Measurements from ENCODE around the gene HEXA. TPM values are rescaled to one million over a fixed set of nuclear protein-coding genes. Genes with fewer than 3 reads are reported as not detected.

The HEXA gene
- total RNA-seq, 4 donors from 2014 or later: 35.7 to 61.2 (median 48.3) TPM

DNA sequence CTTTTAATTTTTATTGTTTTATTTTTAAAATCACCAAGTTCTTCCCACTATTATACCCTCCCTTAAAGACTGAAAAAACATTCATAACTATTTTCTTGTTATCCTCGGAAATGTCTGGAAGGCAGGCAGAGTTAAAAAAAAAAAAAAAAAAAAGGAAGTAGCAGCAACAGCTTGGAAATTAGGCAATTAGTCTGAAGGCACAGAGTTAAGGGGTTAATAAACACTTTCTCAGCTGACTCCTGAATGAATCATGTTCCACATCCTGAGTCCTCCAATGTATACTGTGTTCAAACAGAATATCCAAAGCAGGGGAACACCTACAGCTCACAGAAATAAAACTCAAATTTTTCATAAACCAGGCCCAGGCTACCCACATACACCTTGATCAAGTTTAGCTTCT is 5.8 kb downstream of the HEXA start:
- WGBS, 2 donors: 76 to 82% methylated on average over 1 of the region's 1 CpG
- no peak overlapping the region for H3K4me3 ChIP-seq (ENCODE audit: low read depth, poor library complexity, severe bottlenecking)
- DNase-seq (ENCODE audit: low spot score in 2 of 2): no peak
- intact Hi-C loops (cut with DNase I; ENCODE audit: low total_unique reads): no loop called here
- no peak for TF ChIP-seq POLR2A (IDR thresholded peaks at IDR 0.05)
- TF ChIP-seq, protein P1, sequence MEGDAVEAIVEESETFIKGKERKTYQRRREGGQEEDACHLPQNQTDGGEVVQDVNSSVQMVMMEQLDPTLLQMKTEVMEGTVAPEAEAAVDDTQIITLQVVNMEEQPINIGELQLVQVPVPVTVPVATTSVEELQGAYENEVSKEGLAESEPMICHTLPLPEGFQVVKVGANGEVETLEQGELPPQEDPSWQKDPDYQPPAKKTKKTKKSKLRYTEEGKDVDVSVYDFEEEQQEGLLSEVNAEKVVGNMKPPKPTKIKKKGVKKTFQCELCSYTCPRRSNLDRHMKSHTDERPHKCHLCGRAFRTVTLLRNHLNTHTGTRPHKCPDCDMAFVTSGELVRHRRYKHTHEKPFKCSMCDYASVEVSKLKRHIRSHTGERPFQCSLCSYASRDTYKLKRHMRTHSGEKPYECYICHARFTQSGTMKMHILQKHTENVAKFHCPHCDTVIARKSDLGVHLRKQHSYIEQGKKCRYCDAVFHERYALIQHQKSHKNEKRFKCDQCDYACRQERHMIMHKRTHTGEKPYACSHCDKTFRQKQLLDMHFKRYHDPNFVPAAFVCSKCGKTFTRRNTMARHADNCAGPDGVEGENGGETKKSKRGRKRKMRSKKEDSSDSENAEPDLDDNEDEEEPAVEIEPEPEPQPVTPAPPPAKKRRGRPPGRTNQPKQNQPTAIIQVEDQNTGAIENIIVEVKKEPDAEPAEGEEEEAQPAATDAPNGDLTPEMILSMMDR (IDR thresholded peaks at IDR 0.05): no peak

DNA sequence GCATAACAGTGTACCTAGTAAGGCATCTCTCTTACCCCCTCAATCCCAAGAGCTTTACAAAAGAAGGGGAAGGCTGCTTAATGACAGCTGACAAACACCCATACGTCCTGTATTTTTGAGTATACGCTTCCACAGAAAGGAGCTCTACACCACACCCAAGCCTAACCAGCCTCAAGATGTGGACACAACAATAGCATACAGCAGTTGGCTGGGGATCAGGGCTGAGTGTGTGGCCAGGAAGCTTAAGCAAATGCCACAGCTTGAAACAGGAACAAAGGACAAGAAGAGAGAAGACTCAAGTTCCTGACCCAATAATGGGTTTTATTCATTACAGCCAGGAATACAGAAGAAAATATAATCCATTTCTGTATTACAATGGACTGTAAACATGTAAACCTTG is 6.9 kb downstream of the HEXA start:
- H3K4me3 ChIP-seq (ENCODE audit: low read depth, poor library complexity, severe bottlenecking): no peak overlapping the region
- peak in 1 of 2 donors; percentile 42 for DNase-seq (ENCODE audit: low spot score in 2 of 2)
- no peak for TF ChIP-seq POLR2A (IDR thresholded peaks at IDR 0.05)
- TF ChIP-seq, protein P1 (IDR thresholded peaks at IDR 0.05): no peak
- intact Hi-C loops (cut with DNase I; ENCODE audit: low total_unique reads): no loop called here
- WGBS, 2 donors: 61 to 80% methylated on average over 2 of the region's 2 CpGs

DNA sequence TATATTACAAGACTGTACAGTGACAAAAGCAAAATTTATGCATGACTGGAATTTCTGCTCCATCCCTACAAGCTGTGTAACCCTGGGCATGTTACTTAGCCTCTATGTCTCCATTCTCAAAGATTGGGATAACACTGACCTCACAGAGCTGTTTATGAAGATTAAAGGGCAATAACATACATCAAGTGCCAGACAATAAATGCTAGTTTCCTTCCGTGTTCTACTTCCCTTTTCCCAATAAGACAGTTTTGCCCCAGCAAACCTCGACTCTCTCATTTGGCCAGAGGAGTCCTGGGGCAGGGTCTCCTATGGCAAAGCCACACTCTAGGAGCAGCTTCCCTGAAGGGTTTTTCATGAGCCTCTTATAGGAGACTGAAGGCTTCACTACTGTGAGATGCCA is 7.5 kb downstream of the HEXA start:
- intact Hi-C loops (cut with DNase I; ENCODE audit: low total_unique reads): no loop called here
- TF ChIP-seq, protein P1 (IDR thresholded peaks at IDR 0.05): no peak
- TF ChIP-seq POLR2A (IDR thresholded peaks at IDR 0.05): no peak
- no peak for DNase-seq (ENCODE audit: low spot score in 2 of 2)
- 79 to 84% methylated on average over 2 of the region's 2 CpGs for WGBS, 2 donors
- no peak overlapping the region for H3K4me3 ChIP-seq (ENCODE audit: low read depth, poor library complexity, severe bottlenecking)

DNA sequence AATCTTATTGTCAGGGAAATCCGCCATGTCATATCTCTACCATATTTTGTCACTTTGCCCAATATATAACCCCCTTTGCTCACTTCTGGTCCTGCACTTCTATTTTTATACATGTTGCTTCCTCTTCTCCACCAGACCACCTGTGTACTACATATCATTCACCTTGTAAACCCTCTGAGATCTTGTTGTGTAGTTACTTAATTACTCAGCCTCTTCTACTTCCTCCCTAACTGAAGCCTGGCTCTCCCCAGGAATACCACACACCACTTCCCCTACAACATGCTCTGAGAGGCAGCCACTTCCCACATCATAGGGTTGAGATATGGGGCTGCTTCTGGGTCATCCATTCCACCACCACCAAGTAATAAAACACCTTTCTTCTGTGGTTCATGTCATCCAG is 10.0 kb downstream of the HEXA start:
- no peak for DNase-seq (ENCODE audit: low spot score in 2 of 2)
- WGBS, 2 donors: 87 to 91% methylated on average over 1 of the region's 1 CpG
- intact Hi-C loops (cut with DNase I; ENCODE audit: low total_unique reads): no loop called here
- no peak overlapping the region for H3K4me3 ChIP-seq (ENCODE audit: low read depth, poor library complexity, severe bottlenecking)
- TF ChIP-seq POLR2A (IDR thresholded peaks at IDR 0.05): no peak
- TF ChIP-seq, protein P1 (IDR thresholded peaks at IDR 0.05): no peak

DNA sequence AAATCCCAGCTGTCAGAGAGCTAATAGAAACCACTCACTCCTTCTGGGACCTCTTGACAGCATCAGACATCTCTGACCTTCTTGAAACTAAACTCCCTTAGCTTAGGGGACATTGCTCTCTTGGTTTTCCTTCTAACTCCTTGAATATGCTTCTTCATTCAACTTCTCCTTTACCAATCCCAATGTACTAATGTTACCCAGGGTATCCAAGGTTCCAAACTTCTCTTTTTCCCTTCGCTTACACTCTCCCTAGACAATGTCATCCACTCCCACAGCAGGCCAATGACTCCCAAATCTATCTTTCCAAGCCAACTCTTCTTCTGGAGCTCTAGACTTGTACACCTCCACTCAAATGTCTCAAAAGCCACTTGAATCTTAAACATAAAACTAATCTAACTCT is 14.6 kb downstream of the HEXA start:
- DNase-seq (ENCODE audit: low spot score in 2 of 2): no peak
- H3K4me3 ChIP-seq (ENCODE audit: low read depth, poor library complexity, severe bottlenecking): no peak overlapping the region
- intact Hi-C loops (cut with DNase I; ENCODE audit: low total_unique reads): no loop called here
- no peak for TF ChIP-seq POLR2A (IDR thresholded peaks at IDR 0.05)
- TF ChIP-seq, protein P1 (IDR thresholded peaks at IDR 0.05): no peak
- WGBS, 2 donors: 91 to 93% methylated on average over 1 of the region's 1 CpG

DNA sequence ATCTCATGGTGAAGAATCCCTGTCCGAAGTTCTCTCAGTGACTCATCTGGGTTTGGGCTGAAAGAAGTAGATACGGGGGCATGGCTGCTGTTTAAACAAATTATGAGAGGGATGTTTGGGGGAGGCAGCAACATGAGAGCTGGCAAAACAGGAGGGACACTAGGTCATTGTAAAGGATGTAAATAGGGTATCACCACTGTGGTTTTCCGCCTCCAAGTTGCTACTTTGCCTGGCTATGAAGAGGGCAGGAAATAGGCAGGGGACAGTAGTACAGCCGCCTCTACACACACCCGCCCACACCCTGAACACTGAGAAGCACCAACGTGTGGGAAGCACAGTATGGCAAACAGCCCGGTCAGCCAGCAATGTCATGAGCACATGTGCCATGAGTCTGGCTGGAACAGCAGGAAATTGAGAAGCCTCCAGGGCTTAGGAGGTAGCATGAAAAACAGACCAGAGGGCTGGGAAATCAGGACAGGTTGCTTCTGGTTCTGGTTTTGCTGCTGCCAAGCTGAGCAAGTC is 17.1 kb downstream of the HEXA start:
- TF ChIP-seq, protein P1 (IDR thresholded peaks at IDR 0.05): no peak
- TF ChIP-seq POLR2A (IDR thresholded peaks at IDR 0.05): no peak
- 16 to 22% methylated on average over 7 of the region's 7 CpGs for WGBS, 2 donors
- intact Hi-C loops (cut with DNase I; ENCODE audit: low total_unique reads): no loop called here
- no peak overlapping the region for H3K4me3 ChIP-seq (ENCODE audit: low read depth, poor library complexity, severe bottlenecking)
- peak; percentile 86 to 93 for DNase-seq (ENCODE audit: low spot score in 2 of 2)

All from lower leg skin (tissue), 4 donors.